HEK293 (cell line): ENCODE results near the gene ZNF532.

ENCODE experiments used
- CTCF ChIA-PET: fragments of 350-600 bp; formaldehyde crosslinking; extraction: SDS; loops from one replicate; lab custom pipeline; 2021; ENCODE audit warnings: antibody characterized with exemption; lab: Yijun Ruan, JAX
- POLR2A ChIA-PET: fragments of 300-600 bp; formaldehyde crosslinking; extraction: SDS; loops from one replicate; lab custom pipeline; 2020; ENCODE audit warnings: antibody characterized with exemption, inconsistent platforms; lab: Yijun Ruan, JAX
- H3K27ac ChIP-seq: fragments of 200-500 bp; sonication (Bioruptor generic); 2 replicates; pipeline ENCODE4 v1.5.1; 2014; ENCODE audit warnings: low read depth, low read length, control low read depth, inconsistent platforms; ENCODE audit errors: extremely low read depth
- H3K36me3 ChIP-seq, 2 experiments: fragments of 200-500 bp in 1 of 2; sonication (Bioruptor generic) in 1 of 2; 1 replicate in 1 of 2; 2 replicates in 1 of 2; pipeline ENCODE4 v1.5.1; 2014 to 2017; ENCODE audit warnings: inconsistent platforms in 2 of 2, low read length in 2 of 2; ENCODE audit not compliant: control insufficient read depth in 2 of 2, insufficient read depth in 1 of 2
- H3K4me1 ChIP-seq: fragments of 200-500 bp; sonication (Bioruptor generic); 2 replicates; pipeline ENCODE4 v1.5.1; 2014; ENCODE audit warnings: mild to moderate bottlenecking, low read length, inconsistent platforms; ENCODE audit not compliant: control insufficient read depth, insufficient read depth
- H3K4me3 ChIP-seq: 2 replicates; pipeline ENCODE4 v1.5.1; 2011; ENCODE audit warnings: low read depth, mild to moderate bottlenecking, control low read depth, low read length, moderate library complexity
- H3K9me3 ChIP-seq: fragments of 200-500 bp; sonication (Bioruptor generic); 2 replicates; pipeline ENCODE4 v1.5.1; 2014; ENCODE audit warnings: low read depth, low read length, inconsistent platforms; ENCODE audit not compliant: control insufficient read depth, insufficient read depth
- HOXA7 ChIP-seq: sonication (generic); formaldehyde crosslinking; IDR thresholded peaks from 2 replicates; pipeline ENCODE4 v1.8.1; 2022; ENCODE audit warnings: missing genetic modification reagents, borderline replicate concordance
- KLF8 ChIP-seq: fragments of 450-650 bp; formaldehyde crosslinking; IDR thresholded peaks from 2 replicates; pipeline ENCODE4 v1.5.1; 2016; ENCODE audit warnings: missing biosample characterization, missing genetic modification characterization
- MZF1 ChIP-seq: fragments of 450-650 bp; formaldehyde crosslinking; IDR thresholded peaks from 2 replicates; pipeline ENCODE4 v1.5.1; 2017; ENCODE audit warnings: missing biosample characterization, missing genetic modification characterization, borderline replicate concordance
- TCF7L2 ChIP-seq: IDR thresholded peaks from 2 replicates; pipeline ENCODE4 v1.6.1; 2011; ENCODE audit warnings: low read depth, mild to moderate bottlenecking, inconsistent platforms, low read length, moderate library complexity, borderline replicate concordance
- YY2 ChIP-seq: fragments of 450-650 bp; formaldehyde crosslinking; IDR thresholded peaks from 2 replicates; pipeline ENCODE4 v1.5.1; 2016; ENCODE audit warnings: missing biosample characterization, missing genetic modification characterization
- ZBTB20 ChIP-seq: fragments of 450-650 bp; formaldehyde crosslinking; IDR thresholded peaks from 2 replicates; pipeline ENCODE4 v1.5.1; 2016; ENCODE audit warnings: missing biosample characterization, missing genetic modification characterization
- ZBTB48 ChIP-seq: fragments of 450-650 bp; formaldehyde crosslinking; IDR thresholded peaks from 2 replicates; pipeline ENCODE4 v1.5.1; 2016; ENCODE audit warnings: missing biosample characterization, missing genetic modification characterization
- ZNF10 ChIP-seq: fragments of 450-650 bp; formaldehyde crosslinking; IDR thresholded peaks from 2 replicates; pipeline ENCODE4 v1.5.1; 2017; ENCODE audit warnings: missing biosample characterization, missing genetic modification characterization
- ZNF2 ChIP-seq: fragments of 450-650 bp; formaldehyde crosslinking; IDR thresholded peaks from 2 replicates; pipeline ENCODE4 v1.5.1; 2016; ENCODE audit warnings: missing biosample characterization, missing genetic modification characterization
- ZNF214 ChIP-seq: fragments of 450-650 bp; formaldehyde crosslinking; IDR thresholded peaks from 2 replicates; pipeline ENCODE4 v1.5.1; 2017; ENCODE audit warnings: missing biosample characterization, mild to moderate bottlenecking, missing genetic modification characterization, borderline replicate concordance
- ZNF221 ChIP-seq: fragments of 450-650 bp; formaldehyde crosslinking; IDR thresholded peaks from 2 replicates; pipeline ENCODE4 v1.5.1; 2017; ENCODE audit warnings: missing biosample characterization, missing genetic modification characterization, borderline replicate concordance
- ZNF514 ChIP-seq: fragments of 450-650 bp; formaldehyde crosslinking; IDR thresholded peaks from 2 replicates; pipeline ENCODE4 v1.5.1; 2016; ENCODE audit warnings: missing biosample characterization, missing genetic modification characterization
- ZNF560 ChIP-seq: fragments of 450-650 bp; formaldehyde crosslinking; IDR thresholded peaks from 2 replicates; pipeline ENCODE4 v1.5.1; 2017; ENCODE audit warnings: missing biosample characterization, missing genetic modification characterization, borderline replicate concordance
- ZNF571 ChIP-seq: fragments of 450-650 bp; formaldehyde crosslinking; IDR thresholded peaks from 2 replicates; pipeline ENCODE4 v1.5.0; 2017; ENCODE audit warnings: missing biosample characterization, missing genetic modification characterization
- ZNF623 ChIP-seq: fragments of 450-650 bp; formaldehyde crosslinking; IDR thresholded peaks from 2 replicates; pipeline ENCODE4 v1.5.1; 2016; ENCODE audit warnings: missing biosample characterization, missing genetic modification characterization
- ZNF660 ChIP-seq: fragments of 450-650 bp; IDR thresholded peaks from 2 replicates; pipeline ENCODE4 v1.5.1; 2018; ENCODE audit warnings: missing biosample characterization, mild to moderate bottlenecking, missing genetic modification characterization
- ZNF701 ChIP-seq: fragments of 450-650 bp; formaldehyde crosslinking; IDR thresholded peaks from 2 replicates; pipeline ENCODE4 v1.5.1; 2016; ENCODE audit warnings: missing biosample characterization, missing genetic modification characterization
- ZNF707 ChIP-seq: fragments of 450-650 bp; formaldehyde crosslinking; IDR thresholded peaks from 2 replicates; pipeline ENCODE4 v1.5.1; 2016; ENCODE audit warnings: missing biosample characterization, missing genetic modification characterization
- ZNF76 ChIP-seq: fragments of 450-650 bp; formaldehyde crosslinking; IDR thresholded peaks from 2 replicates; pipeline ENCODE4; 2016; ENCODE audit warnings: low read depth, missing biosample characterization, missing genetic modification characterization, borderline replicate concordance
- ZNF768 ChIP-seq: fragments of 450-650 bp; formaldehyde crosslinking; IDR thresholded peaks from 2 replicates; pipeline ENCODE4 v1.5.1; 2018; ENCODE audit warnings: missing biosample characterization, mild to moderate bottlenecking, missing genetic modification characterization
- TF ChIP-seq, protein P1 (sequence below): fragments of 450-650 bp; IDR thresholded peaks from 2 replicates; pipeline ENCODE4 v1.5.1; 2018; ENCODE audit warnings: missing biosample characterization, mild to moderate bottlenecking, missing genetic modification characterization
- TF ChIP-seq, protein P2 (sequence below): fragments of 450-650 bp; formaldehyde crosslinking; optimal IDR thresholded peaks from 2 replicates; pipeline ENCODE3; 2016; ENCODE audit warnings: missing biosample characterization, mild to moderate bottlenecking, missing genetic modification characterization
- TF ChIP-seq, protein P3 (sequence below): fragments of 450-650 bp; formaldehyde crosslinking; IDR thresholded peaks from 2 replicates; pipeline ENCODE4 v1.5.1; 2016; ENCODE audit warnings: missing biosample characterization, missing genetic modification characterization

Gene ZNF532

DNA sequence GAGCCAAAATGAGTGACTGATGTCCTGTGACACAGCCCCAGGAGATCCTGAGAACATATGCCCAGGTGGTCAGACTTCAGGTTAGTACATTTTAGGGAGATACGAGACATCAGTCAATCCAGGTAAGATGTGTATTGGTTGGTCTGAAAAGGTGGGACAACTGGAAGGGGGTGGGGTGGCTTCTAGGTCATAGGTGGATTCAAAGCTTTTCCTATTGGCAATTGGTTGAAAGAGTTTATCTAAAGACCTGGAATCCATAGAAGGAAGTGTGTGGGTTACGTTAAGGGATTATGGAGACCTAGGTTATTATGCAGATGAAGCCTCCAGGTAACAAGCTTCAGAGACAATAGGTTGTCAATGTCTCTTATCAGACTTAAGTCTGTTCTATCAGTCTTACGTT lies 136.5 kb downstream of the ZNF532 start:
- POLR2A ChIA-PET: no interaction called here
- H3K4me3 ChIP-seq: no peak overlapping the region
- H3K9me3 ChIP-seq: no peaks in the 10 kb centered on the region
- no peaks in the 10 kb centered on the region for H3K36me3 ChIP-seq
- CTCF ChIA-PET: no interaction called here
- no peak overlapping the region for H3K27ac ChIP-seq
- no peaks in the 10 kb centered on the region for H3K4me1 ChIP-seq
- TF ChIP-seq ZNF10 (no peak), ZNF214 (tag by site-specific recombination) (no peak), ZNF768 (tag by site-specific recombination) (no peak), ZNF623 (no peak), ZBTB20 (tag by site-specific recombination) (no peak)
- TF ChIP-seq, protein P1, sequence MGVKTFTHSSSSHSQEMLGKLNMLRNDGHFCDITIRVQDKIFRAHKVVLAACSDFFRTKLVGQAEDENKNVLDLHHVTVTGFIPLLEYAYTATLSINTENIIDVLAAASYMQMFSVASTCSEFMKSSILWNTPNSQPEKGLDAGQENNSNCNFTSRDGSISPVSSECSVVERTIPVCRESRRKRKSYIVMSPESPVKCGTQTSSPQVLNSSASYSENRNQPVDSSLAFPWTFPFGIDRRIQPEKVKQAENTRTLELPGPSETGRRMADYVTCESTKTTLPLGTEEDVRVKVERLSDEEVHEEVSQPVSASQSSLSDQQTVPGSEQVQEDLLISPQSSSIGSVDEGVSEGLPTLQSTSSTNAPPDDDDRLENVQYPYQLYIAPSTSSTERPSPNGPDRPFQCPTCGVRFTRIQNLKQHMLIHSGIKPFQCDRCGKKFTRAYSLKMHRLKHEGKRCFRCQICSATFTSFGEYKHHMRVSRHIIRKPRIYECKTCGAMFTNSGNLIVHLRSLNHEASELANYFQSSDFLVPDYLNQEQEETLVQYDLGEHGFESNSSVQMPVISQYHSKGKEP (tag by site-specific recombination): no peak
- TF ChIP-seq, protein P2, sequence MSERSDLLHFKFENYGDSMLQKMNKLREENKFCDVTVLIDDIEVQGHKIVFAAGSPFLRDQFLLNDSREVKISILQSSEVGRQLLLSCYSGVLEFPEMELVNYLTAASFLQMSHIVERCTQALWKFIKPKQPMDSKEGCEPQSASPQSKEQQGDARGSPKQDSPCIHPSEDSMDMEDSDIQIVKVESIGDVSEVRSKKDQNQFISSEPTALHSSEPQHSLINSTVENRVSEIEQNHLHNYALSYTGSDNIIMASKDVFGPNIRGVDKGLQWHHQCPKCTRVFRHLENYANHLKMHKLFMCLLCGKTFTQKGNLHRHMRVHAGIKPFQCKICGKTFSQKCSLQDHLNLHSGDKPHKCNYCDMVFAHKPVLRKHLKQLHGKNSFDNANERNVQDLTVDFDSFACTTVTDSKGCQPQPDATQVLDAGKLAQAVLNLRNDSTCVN: no peak
- TF ChIP-seq, all 188 proteins: peak for 0

DNA sequence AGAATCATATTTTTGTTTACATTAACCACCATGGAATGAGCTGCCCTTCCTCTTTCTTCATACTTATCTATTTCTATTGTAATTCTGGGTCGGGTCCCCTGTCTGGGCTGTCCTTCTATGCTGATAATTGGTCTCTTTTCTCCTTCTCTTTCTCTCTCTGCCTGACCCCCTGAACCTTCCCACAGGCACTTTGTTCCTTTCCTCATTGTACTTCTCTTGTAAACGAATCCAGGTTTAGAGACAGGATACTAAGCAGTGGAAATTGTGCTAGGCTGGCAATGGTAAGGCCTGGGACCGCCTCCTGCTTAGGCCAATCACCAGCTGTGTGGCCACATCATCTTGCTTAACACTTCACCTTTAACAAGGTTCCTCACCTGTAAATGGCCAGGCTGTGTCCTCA lies 137.0 kb downstream of the ZNF532 start:
- Histone ChIP-seq H3K4me3 (no peak overlapping the region), H3K27ac (no peak overlapping the region), H3K4me1 (no peaks in the 10 kb centered on the region), H3K36me3 (no peaks in the 10 kb centered on the region), H3K9me3 (no peaks in the 10 kb centered on the region)
- TF ChIP-seq ZNF221: no peak
- no peak for TF ChIP-seq HOXA7 (CRISPR knock-in tag)
- no peak for TF ChIP-seq ZNF560 (tag by site-specific recombination)
- TF ChIP-seq ZNF2: no peak
- TF ChIP-seq ZNF701: no peak
- no peak for TF ChIP-seq ZNF571
- TF ChIP-seq, protein P3, sequence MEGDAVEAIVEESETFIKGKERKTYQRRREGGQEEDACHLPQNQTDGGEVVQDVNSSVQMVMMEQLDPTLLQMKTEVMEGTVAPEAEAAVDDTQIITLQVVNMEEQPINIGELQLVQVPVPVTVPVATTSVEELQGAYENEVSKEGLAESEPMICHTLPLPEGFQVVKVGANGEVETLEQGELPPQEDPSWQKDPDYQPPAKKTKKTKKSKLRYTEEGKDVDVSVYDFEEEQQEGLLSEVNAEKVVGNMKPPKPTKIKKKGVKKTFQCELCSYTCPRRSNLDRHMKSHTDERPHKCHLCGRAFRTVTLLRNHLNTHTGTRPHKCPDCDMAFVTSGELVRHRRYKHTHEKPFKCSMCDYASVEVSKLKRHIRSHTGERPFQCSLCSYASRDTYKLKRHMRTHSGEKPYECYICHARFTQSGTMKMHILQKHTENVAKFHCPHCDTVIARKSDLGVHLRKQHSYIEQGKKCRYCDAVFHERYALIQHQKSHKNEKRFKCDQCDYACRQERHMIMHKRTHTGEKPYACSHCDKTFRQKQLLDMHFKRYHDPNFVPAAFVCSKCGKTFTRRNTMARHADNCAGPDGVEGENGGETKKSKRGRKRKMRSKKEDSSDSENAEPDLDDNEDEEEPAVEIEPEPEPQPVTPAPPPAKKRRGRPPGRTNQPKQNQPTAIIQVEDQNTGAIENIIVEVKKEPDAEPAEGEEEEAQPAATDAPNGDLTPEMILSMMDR (tag by site-specific recombination): no peak
- TF ChIP-seq ZNF514 (tag by site-specific recombination): no peak
- no peak for TF ChIP-seq KLF8 (tag by site-specific recombination)
- TF ChIP-seq ZNF707: no peak
- TF ChIP-seq MZF1: no peak
- no peak for TF ChIP-seq TCF7L2
- TF ChIP-seq ZBTB48: no peak
- no peak for TF ChIP-seq YY2 (tag by site-specific recombination)
- TF ChIP-seq ZNF76: no peak
- TF ChIP-seq ZNF660 (tag by site-specific recombination): no peak
- ChIA-PET POLR2A (no interaction called here), CTCF (no interaction called here)
